GM23248 (cell line): ENCODE results near the gene PPM1H.

ENCODE experiments used
- EZH2 ChIP-seq: fragments of 200-600 bp; sonication (generic); IDR thresholded peaks from 2 replicates; pipeline ENCODE4 v1.6.1; 2018; ENCODE audit warnings: antibody characterized with exemption, mild to moderate bottlenecking; ENCODE audit not compliant: insufficient read depth, poor library complexity, severe bottlenecking
- EZH2phosphoT487 ChIP-seq: fragments of 200-600 bp; sonication (generic); IDR thresholded peaks from 2 replicates; pipeline ENCODE4 v1.6.1; 2018; ENCODE audit warnings: antibody characterized with exemption, moderate library complexity, mild to moderate bottlenecking, low read depth; ENCODE audit not compliant: insufficient read depth

- TF ChIP-seq EZH2 (no peak), EZH2phosphoT487 (no peak)
Observed at GRCh38 chr12:62724285-62724684, 210.7 kb downstream of the PPM1H start.
